ENCODE measurements around the gene PPIG.
"Not testable (repeated sequence)": the region's sequence is repeated elsewhere in the genome, so short reads cannot be mapped to it uniquely, and the experiment has no call there.

PPIG gene

DNA sequence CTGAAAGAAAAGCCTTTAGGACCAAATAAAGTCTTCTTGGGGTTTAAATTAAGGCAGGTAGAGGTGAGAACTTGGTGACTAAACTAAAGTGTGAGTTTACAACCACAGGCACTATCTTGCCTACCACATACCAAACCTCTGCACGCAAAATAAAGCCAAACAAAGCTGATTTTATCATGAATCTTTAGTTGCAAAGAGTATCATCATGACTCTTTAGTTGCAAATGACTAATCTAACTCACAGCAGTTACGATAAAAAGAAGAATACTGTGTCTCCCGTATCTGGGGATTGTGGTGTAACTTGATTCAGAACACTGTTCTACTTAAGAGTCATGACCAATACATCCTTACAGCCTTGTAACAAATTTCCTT lies 98.9 kb downstream of the PPIG start:
- no peak for DNase-seq (ENCODE audit: low read depth)
- TF ChIP-seq, protein P1, sequence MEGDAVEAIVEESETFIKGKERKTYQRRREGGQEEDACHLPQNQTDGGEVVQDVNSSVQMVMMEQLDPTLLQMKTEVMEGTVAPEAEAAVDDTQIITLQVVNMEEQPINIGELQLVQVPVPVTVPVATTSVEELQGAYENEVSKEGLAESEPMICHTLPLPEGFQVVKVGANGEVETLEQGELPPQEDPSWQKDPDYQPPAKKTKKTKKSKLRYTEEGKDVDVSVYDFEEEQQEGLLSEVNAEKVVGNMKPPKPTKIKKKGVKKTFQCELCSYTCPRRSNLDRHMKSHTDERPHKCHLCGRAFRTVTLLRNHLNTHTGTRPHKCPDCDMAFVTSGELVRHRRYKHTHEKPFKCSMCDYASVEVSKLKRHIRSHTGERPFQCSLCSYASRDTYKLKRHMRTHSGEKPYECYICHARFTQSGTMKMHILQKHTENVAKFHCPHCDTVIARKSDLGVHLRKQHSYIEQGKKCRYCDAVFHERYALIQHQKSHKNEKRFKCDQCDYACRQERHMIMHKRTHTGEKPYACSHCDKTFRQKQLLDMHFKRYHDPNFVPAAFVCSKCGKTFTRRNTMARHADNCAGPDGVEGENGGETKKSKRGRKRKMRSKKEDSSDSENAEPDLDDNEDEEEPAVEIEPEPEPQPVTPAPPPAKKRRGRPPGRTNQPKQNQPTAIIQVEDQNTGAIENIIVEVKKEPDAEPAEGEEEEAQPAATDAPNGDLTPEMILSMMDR (IDR thresholded peaks at IDR 0.05; ENCODE audit: low read length, missing control alignments) = no peak
- H3K4me3 ChIP-seq (replicated peaks; ENCODE audit: low read depth, low read length) = no peak overlapping the region

DNA sequence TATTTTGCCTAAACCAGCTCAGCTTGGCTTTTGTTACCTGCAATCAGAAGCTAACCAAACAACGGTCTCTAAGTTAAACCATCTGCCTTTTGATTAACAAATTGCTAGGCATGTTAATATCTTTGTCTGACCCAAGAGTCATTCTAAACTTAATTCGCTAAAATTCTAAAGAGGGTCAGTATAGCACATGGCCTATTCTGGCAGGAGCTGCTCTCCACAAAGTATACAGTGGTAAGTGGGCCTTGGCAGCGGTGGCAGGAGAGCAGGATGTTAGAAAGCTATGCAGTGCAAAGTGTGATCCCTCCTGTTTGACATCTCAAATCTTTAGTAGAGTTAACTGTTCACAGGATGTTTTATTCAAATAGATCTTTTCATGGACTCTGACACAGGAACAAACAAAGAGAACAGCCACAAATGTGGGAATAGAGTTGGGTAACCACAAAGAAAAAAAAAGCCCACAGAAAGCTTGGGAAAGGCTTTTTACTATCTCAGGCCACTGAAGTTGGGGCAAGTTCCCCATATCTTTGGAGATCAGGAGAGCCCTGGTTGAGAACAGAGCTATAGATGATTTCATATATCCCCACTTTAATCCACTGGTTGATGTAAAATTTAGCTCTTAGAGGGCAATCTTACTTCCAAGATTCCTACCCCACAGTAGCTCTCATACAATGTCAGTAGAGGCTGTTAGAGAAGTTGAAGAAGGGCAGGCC lies 99.4 kb downstream of the PPIG start:
- TF ChIP-seq, protein P1 (IDR thresholded peaks at IDR 0.05; ENCODE audit: low read length, missing control alignments) = no peak
- DNase-seq (ENCODE audit: low read depth) = no peak
- H3K4me3 ChIP-seq (replicated peaks; ENCODE audit: low read depth, low read length) = no peak overlapping the region

DNA sequence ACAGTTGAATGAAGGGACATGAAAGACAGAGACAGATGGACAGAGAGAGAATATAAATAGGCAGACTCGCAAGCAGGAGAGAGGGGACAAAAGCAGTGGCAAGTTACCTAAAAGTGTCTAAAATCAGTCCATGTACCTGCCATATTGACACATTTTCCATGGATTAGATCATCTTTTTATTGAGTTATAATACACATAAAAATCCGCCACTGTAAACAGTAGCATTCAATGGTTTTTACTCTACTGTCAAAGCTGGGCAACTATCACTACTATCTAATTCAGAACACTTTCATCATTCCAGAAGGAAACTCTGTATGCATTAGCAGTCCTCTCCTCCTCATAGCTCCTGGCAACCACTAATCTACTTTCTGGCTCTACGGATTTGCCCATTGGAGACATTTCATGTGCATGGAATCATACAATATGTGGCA lies 100.0 kb downstream of the PPIG start:
- H3K4me3 ChIP-seq (replicated peaks; ENCODE audit: low read depth, low read length) = no peak overlapping the region

DNA sequence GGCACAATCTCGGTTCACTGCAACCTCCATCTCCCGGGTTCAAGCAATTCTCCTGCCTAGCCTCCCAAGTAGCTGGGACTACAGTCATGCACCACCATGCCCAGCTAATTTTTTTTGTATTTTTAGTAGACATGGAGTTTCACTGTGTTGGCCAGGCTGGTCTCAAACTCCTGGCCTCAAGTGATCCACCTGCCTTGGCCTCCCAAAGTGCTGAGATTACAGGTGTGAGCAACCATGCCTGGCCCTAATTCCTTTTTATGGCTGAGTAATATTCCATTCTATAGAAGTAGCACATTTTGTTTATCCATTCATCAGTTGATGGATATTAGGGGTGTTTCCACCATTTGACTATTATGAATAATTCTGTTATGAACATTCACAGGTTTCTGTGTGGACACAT lies 100.6 kb downstream of the PPIG start:
- H3K4me3 ChIP-seq (replicated peaks; ENCODE audit: low read depth, low read length); DNase-seq (ENCODE audit: low read depth): not testable (repeated sequence)

More for the DNA sequence above, 100.0 kb downstream of the PPIG start:
- no peak for DNase-seq (ENCODE audit: low read depth)
- TF ChIP-seq, protein P1 (IDR thresholded peaks at IDR 0.05; ENCODE audit: low read length, missing control alignments) = no peak

DNA sequence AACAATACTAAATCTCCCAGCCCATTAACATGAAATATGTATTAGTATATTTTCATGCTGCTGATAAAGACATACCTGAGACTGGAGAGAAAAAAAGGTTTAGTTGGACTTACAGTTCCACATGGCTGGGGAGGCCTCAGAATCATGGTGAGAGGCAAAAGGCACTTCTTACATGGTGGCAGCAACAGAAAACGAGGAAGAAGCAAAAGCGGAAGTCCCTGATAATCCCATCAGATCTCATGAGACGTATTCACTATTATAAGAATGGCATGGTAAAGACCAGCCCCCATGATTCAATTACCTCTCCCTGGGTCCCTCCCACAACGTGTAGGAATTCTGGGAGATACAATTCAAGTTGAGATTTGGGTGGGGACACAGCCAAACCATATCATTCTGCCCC lies 102.7 kb downstream of the PPIG start:
- H3K4me3 ChIP-seq (replicated peaks; ENCODE audit: low read depth, low read length) = not testable (repeated sequence)

DNA sequence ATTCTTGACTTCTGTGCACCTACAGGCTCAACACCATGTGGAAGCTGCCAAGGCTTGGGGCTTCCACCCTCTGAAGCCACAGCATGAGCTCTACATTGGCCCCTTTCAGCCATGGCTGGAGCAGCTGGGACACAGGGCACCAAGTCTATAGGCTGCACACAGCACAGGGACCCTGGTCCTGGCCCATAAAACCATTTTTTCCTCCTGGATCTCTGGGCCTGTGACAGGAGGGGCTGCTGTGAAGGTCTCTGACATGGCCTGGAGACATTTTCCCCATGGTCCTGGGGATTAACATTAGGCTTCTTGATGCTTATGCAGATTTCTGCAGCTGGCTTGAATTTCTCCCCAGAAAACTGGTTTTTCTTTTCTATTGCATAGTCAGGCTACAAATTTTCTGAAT lies 103.8 kb downstream of the PPIG start:
- H3K4me3 ChIP-seq (replicated peaks; ENCODE audit: low read depth, low read length); DNase-seq (ENCODE audit: low read depth): not testable (repeated sequence)

More for the DNA sequence above, 102.7 kb downstream of the PPIG start:
- DNase-seq (ENCODE audit: low read depth) = not testable (repeated sequence)

DNA sequence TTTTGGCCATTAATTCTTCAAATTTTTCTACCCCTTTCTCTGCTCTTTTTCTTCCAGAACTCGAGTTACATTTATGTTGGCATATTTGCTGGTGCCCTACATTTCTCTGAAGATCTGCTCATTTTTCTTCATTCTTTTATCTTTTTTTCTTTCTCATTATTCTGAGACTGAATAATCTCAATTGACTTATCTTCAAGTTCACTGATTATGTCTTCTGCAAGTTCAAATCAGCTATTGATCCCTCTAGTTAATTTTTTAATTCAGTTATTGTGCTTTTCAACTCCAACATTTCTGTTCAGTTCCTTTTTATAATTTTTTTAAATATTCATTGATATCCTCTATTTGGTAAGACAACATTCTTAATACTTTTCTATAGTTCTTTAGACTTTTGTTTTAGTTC lies 106.8 kb downstream of the PPIG start:
- TF ChIP-seq, protein P1 (IDR thresholded peaks at IDR 0.05; ENCODE audit: low read length, missing control alignments) = no peak
- no peak overlapping the region for H3K4me3 ChIP-seq (replicated peaks; ENCODE audit: low read depth, low read length)
- DNase-seq (ENCODE audit: low read depth) = no peak
